ENCODE results near the gene ADAMTS20.
"Not testable (repeated sequence)": the region's sequence is repeated elsewhere in the genome, so short reads cannot be mapped to it uniquely, and the experiment has no call there.

GRCh38 chr12:43360001-43360400 lies 192.0 kb downstream of the ADAMTS20 start:
- TF ChIP-seq, protein P1, sequence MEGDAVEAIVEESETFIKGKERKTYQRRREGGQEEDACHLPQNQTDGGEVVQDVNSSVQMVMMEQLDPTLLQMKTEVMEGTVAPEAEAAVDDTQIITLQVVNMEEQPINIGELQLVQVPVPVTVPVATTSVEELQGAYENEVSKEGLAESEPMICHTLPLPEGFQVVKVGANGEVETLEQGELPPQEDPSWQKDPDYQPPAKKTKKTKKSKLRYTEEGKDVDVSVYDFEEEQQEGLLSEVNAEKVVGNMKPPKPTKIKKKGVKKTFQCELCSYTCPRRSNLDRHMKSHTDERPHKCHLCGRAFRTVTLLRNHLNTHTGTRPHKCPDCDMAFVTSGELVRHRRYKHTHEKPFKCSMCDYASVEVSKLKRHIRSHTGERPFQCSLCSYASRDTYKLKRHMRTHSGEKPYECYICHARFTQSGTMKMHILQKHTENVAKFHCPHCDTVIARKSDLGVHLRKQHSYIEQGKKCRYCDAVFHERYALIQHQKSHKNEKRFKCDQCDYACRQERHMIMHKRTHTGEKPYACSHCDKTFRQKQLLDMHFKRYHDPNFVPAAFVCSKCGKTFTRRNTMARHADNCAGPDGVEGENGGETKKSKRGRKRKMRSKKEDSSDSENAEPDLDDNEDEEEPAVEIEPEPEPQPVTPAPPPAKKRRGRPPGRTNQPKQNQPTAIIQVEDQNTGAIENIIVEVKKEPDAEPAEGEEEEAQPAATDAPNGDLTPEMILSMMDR (conservative IDR thresholded peaks at IDR 0.05; ENCODE audit: low read depth, low read length), result not testable (repeated sequence)
- not testable (repeated sequence) for TF ChIP-seq EZH2 (IDR thresholded peaks at IDR 0.05; ENCODE audit: borderline replicate concordance, low read depth, low read length, poor library complexity, severe bottlenecking)

Measured in A673 (cell line).